Activated T-cell treated with anti-CD3 and anti-CD28 coated beads for 24 hours (primary cell): ENCODE results near the gene ZFPL1.

Source experiments
- DNase-seq: peaks from one replicate; pipeline ENCODE4 v3.0.0-alpha.2; 2020; ENCODE audit warnings: low read depth

Gene ZFPL1

GRCh38 chr11:65060913-65061408 lies 23.1 kb upstream of the ZFPL1 start:
- no peak for DNase-seq

GRCh38 chr11:65063532-65063931 lies 20.5 kb upstream of the ZFPL1 start:
- no peak for DNase-seq

GRCh38 chr11:65064847-65065240 lies 19.2 kb upstream of the ZFPL1 start:
- no peak for DNase-seq

- DNase-seq, result no peak
Observed at GRCh38 chr11:65065851-65066250, 18.2 kb upstream of the ZFPL1 start.

GRCh38 chr11:65066315-65066714 lies 17.7 kb upstream of the ZFPL1 start:
- no peak for DNase-seq

GRCh38 chr11:65066805-65067291 lies 17.2 kb upstream of the ZFPL1 start:
- DNase-seq, result no peak

- DNase-seq, result no peak
Observed at GRCh38 chr11:65067446-65067845, 16.6 kb upstream of the ZFPL1 start.

- DNase-seq, result no peak
Observed at GRCh38 chr11:65069217-65069616, 14.8 kb upstream of the ZFPL1 start.

GRCh38 chr11:65071907-65072630 lies 12.0 kb upstream of the ZFPL1 start:
- no peak for DNase-seq

GRCh38 chr11:65072631-65072966 lies 11.4 kb upstream of the ZFPL1 start:
- DNase-seq, result no peak

- DNase-seq, result no peak
Observed at GRCh38 chr11:65077451-65077850, 6.6 kb upstream of the ZFPL1 start.

- DNase-seq, result peak; percentile 54
Observed at GRCh38 chr11:65078151-65078550, 5.9 kb upstream of the ZFPL1 start.

GRCh38 chr11:65078786-65079342 lies 5.2 kb upstream of the ZFPL1 start:
- DNase-seq, result no peak

GRCh38 chr11:65083134-65083833 lies 738 bp upstream of the ZFPL1 start:
- DNase-seq, result no peak

- no peak for DNase-seq
Observed at GRCh38 chr11:65084598-65085375, 765 bp downstream of the ZFPL1 start.

GRCh38 chr11:65085446-65085845 lies 1.4 kb downstream of the ZFPL1 start:
- DNase-seq, result no peak

- no peak for DNase-seq
Observed at GRCh38 chr11:65086809-65087208, 2.8 kb downstream of the ZFPL1 start.

- DNase-seq, result no peak
Observed at GRCh38 chr11:65087216-65087615, 3.2 kb downstream of the ZFPL1 start.

GRCh38 chr11:65087827-65088226 lies 3.8 kb downstream of the ZFPL1 start:
- no peak for DNase-seq

GRCh38 chr11:65089621-65090020 lies 5.6 kb downstream of the ZFPL1 start:
- DNase-seq, result no peak

- DNase-seq, result no peak
Observed at GRCh38 chr11:65090628-65091027, 6.6 kb downstream of the ZFPL1 start.

- DNase-seq, result no peak
Observed at GRCh38 chr11:65095427-65095826, 11.4 kb downstream of the ZFPL1 start.
